ENCODE data around the gene DRD1.
"Not testable (repeated sequence)": the region's sequence is repeated elsewhere in the genome, so short reads cannot be mapped to it uniquely, and the experiment has no call there.

Gene DRD1

GRCh38 chr5:175420383-175420782, 23.6 kb downstream of the DRD1 start:
- DNase-seq: no peak

- no peak for DNase-seq
These were observed 25.7 kb downstream of the DRD1 start for GRCh38 chr5:175418251-175418650.

DNA sequence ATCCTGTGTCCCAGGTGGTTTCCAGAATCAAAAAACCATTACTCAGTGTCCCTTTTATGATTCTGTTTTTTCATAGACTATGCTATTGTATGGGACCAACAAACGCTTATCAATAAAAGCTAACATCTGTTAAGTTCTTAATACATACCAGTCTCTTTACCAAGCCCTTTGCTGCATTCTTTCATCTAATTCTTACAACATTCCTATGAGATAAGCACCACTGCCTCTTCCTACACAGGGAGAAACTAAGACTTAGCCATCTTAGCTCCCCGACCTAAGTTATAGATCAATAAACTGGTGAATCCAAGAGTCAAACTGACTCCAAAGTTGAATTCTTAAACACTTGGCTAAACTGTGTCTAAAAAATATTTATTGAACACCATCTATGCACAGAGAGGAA, 26.6 kb downstream of the DRD1 start:
- no peak for DNase-seq

- no peak for DNase-seq
These were observed 28.7 kb downstream of the DRD1 start for GRCh38 chr5:175415303-175415702.

- no peak for DNase-seq
These were observed 33.1 kb downstream of the DRD1 start for GRCh38 chr5:175410926-175411325.

DNA sequence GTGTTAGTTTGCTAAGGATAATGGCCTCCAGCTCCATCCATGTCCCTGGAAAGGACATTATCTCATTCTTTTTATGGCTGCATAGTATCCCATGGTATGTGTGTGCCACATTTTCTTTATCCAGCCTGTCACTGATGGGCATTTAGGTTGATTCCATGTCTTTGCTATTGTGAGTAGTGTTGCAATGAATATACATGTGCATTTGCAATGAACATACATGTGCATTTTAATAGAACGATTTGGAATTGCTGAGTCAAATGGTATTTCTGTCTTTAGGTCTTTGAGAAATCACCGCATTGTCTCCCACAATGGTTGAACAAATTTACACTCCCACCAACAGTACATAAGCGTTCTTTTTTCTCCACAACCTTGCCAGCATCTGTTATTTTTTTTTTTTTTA, 37.7 kb downstream of the DRD1 start:
- no peak for DNase-seq

- not testable (repeated sequence) for DNase-seq
These were observed 46.2 kb downstream of the DRD1 start for GRCh38 chr5:175397590-175398297.

DNA sequence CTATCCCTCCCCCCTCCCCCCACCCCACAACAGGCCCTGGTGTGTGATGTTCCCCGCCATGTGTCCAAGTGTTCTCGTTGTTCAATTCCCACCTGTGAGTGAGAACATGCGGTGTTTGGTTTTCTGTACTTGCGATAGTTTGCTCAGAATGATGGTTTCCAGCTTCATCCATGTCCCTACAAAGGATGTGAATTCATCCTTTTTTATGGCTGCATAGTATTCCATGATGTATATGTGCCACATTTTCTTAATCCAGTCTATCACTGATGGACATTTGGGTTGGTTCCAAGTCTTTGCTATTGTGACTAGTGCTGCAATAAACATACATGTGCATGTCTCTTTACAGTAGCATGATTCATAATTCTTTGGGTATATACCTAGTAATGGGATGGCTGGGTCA, 48.6 kb downstream of the DRD1 start:
- not testable (repeated sequence) for DNase-seq

- DNase-seq: no peak
These were observed 49.4 kb downstream of the DRD1 start for GRCh38 chr5:175394601-175395000.

GRCh38 chr5:175393897-175394296, 50.1 kb downstream of the DRD1 start:
- DNase-seq: no peak

DNA sequence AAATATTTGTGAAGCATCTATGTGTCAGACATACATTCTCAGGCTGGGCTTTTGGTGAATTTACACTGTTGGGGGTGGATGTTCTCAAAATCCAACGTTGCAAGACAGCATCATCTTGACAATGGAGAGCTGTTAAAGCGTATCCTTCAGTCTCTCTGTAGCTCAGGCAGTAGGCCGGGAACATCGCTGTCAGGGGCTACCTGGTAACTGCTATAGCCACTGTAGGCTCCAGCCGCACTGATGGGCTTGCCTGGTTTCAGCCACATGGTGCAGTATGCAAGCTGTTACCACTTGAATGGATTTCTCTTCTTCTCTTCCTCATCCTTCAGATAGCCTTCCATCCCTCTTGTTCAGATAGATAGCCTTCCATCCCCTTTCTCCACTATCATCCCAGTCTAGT, 51.7 kb downstream of the DRD1 start:
- DNase-seq: no peak

DNA sequence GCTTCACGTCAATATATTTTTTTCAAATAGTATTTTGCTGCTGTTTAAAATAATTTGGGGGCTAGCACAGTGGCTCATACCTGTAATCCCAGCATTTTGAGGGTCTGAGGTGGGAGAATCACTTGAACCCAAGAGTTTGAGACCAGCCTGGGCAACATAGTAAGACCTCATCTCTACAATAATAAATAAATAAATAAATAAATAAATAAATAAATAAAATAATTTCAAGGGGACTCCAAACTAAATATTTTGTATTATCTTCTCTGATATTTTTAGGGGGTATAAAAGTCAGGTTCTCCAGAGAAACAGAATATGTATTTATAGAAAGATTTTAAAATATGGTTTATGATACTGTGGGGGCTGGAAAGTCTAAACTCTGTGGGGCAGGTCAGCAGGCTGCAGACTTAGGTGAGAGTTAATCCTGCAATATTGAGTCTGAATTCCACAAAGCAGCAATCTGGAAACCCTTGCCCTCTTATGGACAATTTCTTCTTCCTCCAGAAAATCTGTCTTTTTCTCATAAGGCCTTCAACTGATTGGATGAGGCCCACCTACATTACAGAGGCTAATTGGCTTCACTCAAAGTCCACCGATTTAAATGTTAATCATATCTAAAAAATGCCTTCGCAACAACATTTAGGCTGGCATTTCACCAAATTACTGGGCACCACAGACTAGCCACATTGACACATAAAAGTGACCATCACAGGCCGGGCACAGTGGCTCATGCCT, 53.5 kb downstream of the DRD1 start:
- DNase-seq: no peak

Data from CD4-positive, alpha-beta T cell treated with Interferon gamma for 1 hour (primary cell).